SK-N-SH (cell line): Measurements from ENCODE around the gene ELMO3. TPM values are rescaled to one million over a fixed set of nuclear protein-coding genes. Genes with fewer than 3 reads are reported as not detected.

Source experiments
- CTCF ChIA-PET: fragments of 300-600, 350-600 bp; formaldehyde crosslinking; extraction: SDS; loops from one replicate; lab custom pipeline; 2021; lab: Yijun Ruan, JAX
- POLR2A ChIA-PET: fragments of 350-600 bp; sonication (Branson Sonifier 250); formaldehyde crosslinking; extraction: SDS; loops from one replicate; lab custom pipeline; 2020; ENCODE audit warnings: antibody characterized with exemption, inconsistent platforms; lab: Yijun Ruan, JAX
- DNase-seq: peaks from one replicate; pipeline ENCODE4 v3.0.0; 2012
- H2AFZ ChIP-seq: fragments of 200-600 bp; sonication (generic); 2 replicates; pipeline ENCODE4 v1.8.1; 2016; ENCODE audit warnings: antibody characterized with exemption, mild to moderate bottlenecking, low read depth
- H3F3A ChIP-seq: fragments of 200-600 bp; sonication (generic); replicated peaks from 2 replicates; pipeline ENCODE3; 2016; ENCODE audit warnings: antibody characterized with exemption, mild to moderate bottlenecking; ENCODE audit not compliant: insufficient read depth
- H3K27ac ChIP-seq, 2 experiments: fragments of 200-500 bp in 1 of 2; fragments of 200-600 bp in 1 of 2; sonication (Bioruptor generic) in 1 of 2; sonication (generic), shearing (Covaris generic) in 1 of 2; 2 replicates each; pipeline versions ENCODE4 v1.5.1 to v1.6.1; 2014 to 2016; ENCODE audit warnings: low read depth in 2 of 2, inconsistent platforms in 1 of 2, low read length in 1 of 2, mild to moderate bottlenecking in 1 of 2, mixed read lengths in 1 of 2
- H3K27me3 ChIP-seq: fragments of 200-600 bp; sonication (generic), shearing (Covaris generic); 2 replicates; pipeline ENCODE4 v1.6.1; 2016; ENCODE audit warnings: mixed run types; ENCODE audit not compliant: insufficient read depth
- H3K36me3 ChIP-seq, 2 experiments: fragments of 200-500 bp in 1 of 2; fragments of 200-600 bp in 1 of 2; sonication (Bioruptor generic) in 1 of 2; sonication (generic) in 1 of 2; replicated peaks in 1 of 2; 2 replicates each; pipeline versions ENCODE3 to v1.5.1; 2014 to 2016; ENCODE audit warnings: low read length in 1 of 2, mild to moderate bottlenecking in 1 of 2; ENCODE audit not compliant: insufficient read depth in 2 of 2, control insufficient read depth in 1 of 2
- H3K4me1 ChIP-seq, 2 experiments: fragments of 200-500 bp in 1 of 2; fragments of 200-600 bp in 1 of 2; sonication (Bioruptor generic) in 1 of 2; sonication (generic), shearing (Covaris generic) in 1 of 2; 2 replicates each; pipeline versions ENCODE4 v1.5.1 to v1.6.1; 2014 to 2016; ENCODE audit warnings: low read depth in 1 of 2, low read length in 1 of 2, mixed run types in 1 of 2; ENCODE audit not compliant: insufficient read depth in 2 of 2, control insufficient read depth in 1 of 2
- H3K4me2 ChIP-seq: fragments of 200-600 bp; sonication (generic), shearing (Covaris generic); 2 replicates; pipeline ENCODE4 v1.6.1; 2017; ENCODE audit warnings: mixed run types
- H3K4me3 ChIP-seq, 2 experiments: fragments of 200-500 bp in 1 of 2; fragments of 200-600 bp in 1 of 2; sonication (Bioruptor generic) in 1 of 2; sonication (generic), shearing (Covaris generic) in 1 of 2; 2 replicates each; pipeline versions ENCODE4 v1.5.1 to v1.8.1; 2014 to 2016; ENCODE audit warnings: low read depth in 2 of 2, inconsistent platforms in 1 of 2, low read length in 1 of 2, mild to moderate bottlenecking in 1 of 2, mixed read lengths in 1 of 2, moderate library complexity in 1 of 2
- H3K79me2 ChIP-seq: fragments of 200-600 bp; sonication (generic); 2 replicates; pipeline ENCODE4 v1.8.1; 2017; ENCODE audit warnings: mild to moderate bottlenecking; ENCODE audit not compliant: insufficient read depth
- H3K9ac ChIP-seq: fragments of 200-600 bp; sonication (generic); 2 replicates; pipeline ENCODE4 v1.6.1; 2017; ENCODE audit warnings: mixed run types
- H3K9me2 ChIP-seq: fragments of 200-600 bp; sonication (generic); 2 replicates; pipeline ENCODE4 v1.6.1; 2017; ENCODE audit warnings: mixed run types
- H3K9me3 ChIP-seq: fragments of 200-600 bp; sonication (generic); 2 replicates; pipeline ENCODE4 v1.6.1; 2017; ENCODE audit warnings: mixed run types, mild to moderate bottlenecking, moderate library complexity
- H4K20me1 ChIP-seq: fragments of 200-600 bp; sonication (generic); 2 replicates; pipeline ENCODE4 v1.6.1; 2017; ENCODE audit warnings: mild to moderate bottlenecking, mixed run types; ENCODE audit not compliant: insufficient read depth
- ELF1 ChIP-seq: IDR thresholded peaks from 2 replicates; pipeline ENCODE4 v1.4.0; 2012
- EZH2phosphoT487 ChIP-seq: fragments of 200-600 bp; sonication (generic); IDR thresholded peaks from 2 replicates; pipeline ENCODE4 v1.6.1; 2017; ENCODE audit warnings: low read depth, mixed run types, mild to moderate bottlenecking, antibody characterized with exemption, moderate library complexity, borderline replicate concordance
- FOXJ3 ChIP-seq: sonication (generic); formaldehyde crosslinking; IDR thresholded peaks from 2 replicates; pipeline ENCODE4 v1.5.1; 2020; ENCODE audit warnings: mild to moderate bottlenecking, missing genetic modification reagents
- GABPA ChIP-seq: IDR thresholded peaks from 2 replicates; pipeline ENCODE4 v1.4.0; 2012; ENCODE audit warnings: low read depth, mild to moderate bottlenecking
- JUND ChIP-seq: IDR thresholded peaks from 2 replicates; pipeline ENCODE4 v1.4.0; 2012
- NRF1 ChIP-seq: IDR thresholded peaks from 2 replicates; pipeline ENCODE4 v1.6.1; 2012; ENCODE audit warnings: low read depth, mild to moderate bottlenecking, low read length
- POLR2AphosphoS5 ChIP-seq: IDR thresholded peaks from 2 replicates; pipeline ENCODE4 v1.6.1; 2012; ENCODE audit warnings: low read depth, low read length
- RAD21 ChIP-seq: IDR thresholded peaks from 2 replicates; pipeline ENCODE4 v1.6.1; 2012; ENCODE audit warnings: mild to moderate bottlenecking, low read length
- TEAD4 ChIP-seq: IDR thresholded peaks from 2 replicates; pipeline ENCODE4 v1.4.0; 2012; ENCODE audit warnings: mild to moderate bottlenecking, borderline replicate concordance; ENCODE audit not compliant: insufficient read depth
- YY1 ChIP-seq: IDR thresholded peaks from 2 replicates; pipeline ENCODE4 v1.4.0; 2012; ENCODE audit warnings: low read depth, mild to moderate bottlenecking
- WGBS: methylation state at CpG from one replicate; pipeline ENCODE4 v1.1.6; 2017; ENCODE audit warnings: low lambda C conversion rate; 5-methylcytosine and 5-hydroxymethylcytosine counted together
- polyA plus RNA-seq, 3 experiments: library from polyadenylated mRNA; depleted of rRNA; stranded (reverse); fragments of >200 nt; gene quantifications; 2 replicates each; pipeline ENCODE4 v1.2.3, GENCODE V29; 2012
- TF ChIP-seq, protein P1 (sequence below): IDR thresholded peaks from 2 replicates; pipeline ENCODE4 v1.4.0; 2012; ENCODE audit warnings: low read depth
- TF ChIP-seq, protein P2 (sequence below): IDR thresholded peaks from 2 replicates; pipeline ENCODE4; 2012
- TF ChIP-seq, protein P3 (sequence below): IDR thresholded peaks from 2 replicates; pipeline ENCODE4 v1.4.0; 2012; ENCODE audit warnings: low read depth, borderline replicate concordance
- TF ChIP-seq, protein P4 (sequence below): fragments of 200-600 bp; sonication (generic); IDR thresholded peaks from 2 replicates; pipeline ENCODE4 v1.6.1; 2017; ENCODE audit warnings: antibody characterized with exemption, mild to moderate bottlenecking, moderate library complexity
- TF ChIP-seq, protein P5 (sequence below): IDR thresholded peaks from 2 replicates; pipeline ENCODE4 v1.4.0; 2012; ENCODE audit warnings: low read depth, borderline replicate concordance
- TF ChIP-seq, protein P6 (sequence below): IDR thresholded peaks from 2 replicates; pipeline ENCODE4 v1.6.1; 2012; ENCODE audit warnings: mild to moderate bottlenecking, low read depth, low read length, moderate library complexity

The ELMO3 gene
- polyA plus RNA-seq, 1 of the 3 experiments (the other 2 are of a cell fraction): 2.3 TPM

DNA sequence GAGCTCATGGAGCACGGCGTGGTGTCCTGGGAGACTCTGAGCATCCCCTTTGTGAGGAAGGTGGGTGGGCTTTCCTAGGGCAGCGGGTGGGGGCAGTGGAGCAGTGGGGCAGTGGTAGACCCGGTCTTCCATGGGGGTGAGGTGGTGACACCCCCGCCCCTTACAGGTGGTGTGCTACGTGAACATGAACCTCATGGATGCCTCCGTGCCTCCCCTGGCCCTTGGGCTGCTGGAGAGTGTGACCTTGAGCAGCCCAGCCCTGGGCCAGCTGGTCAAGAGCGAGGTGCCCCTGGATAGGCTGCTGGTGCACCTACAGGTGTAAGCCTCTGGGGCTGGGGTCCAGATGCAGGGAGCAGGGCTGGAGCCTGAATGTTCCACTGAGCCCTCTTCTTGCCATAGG, 1.6 kb downstream of the ELMO3 start (continued):
- TF ChIP-seq, protein P1, sequence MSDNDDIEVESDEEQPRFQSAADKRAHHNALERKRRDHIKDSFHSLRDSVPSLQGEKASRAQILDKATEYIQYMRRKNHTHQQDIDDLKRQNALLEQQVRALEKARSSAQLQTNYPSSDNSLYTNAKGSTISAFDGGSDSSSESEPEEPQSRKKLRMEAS: no peak
- TF ChIP-seq POLR2AphosphoS5 (no peak), JUND (no peak), NRF1 (no peak), GABPA (no peak), ELF1 (no peak), FOXJ3 (CRISPR knock-in tag) (no peak), EZH2phosphoT487 (no peak), YY1 (no peak), TEAD4 (no peak)
- TF ChIP-seq, protein P2, sequence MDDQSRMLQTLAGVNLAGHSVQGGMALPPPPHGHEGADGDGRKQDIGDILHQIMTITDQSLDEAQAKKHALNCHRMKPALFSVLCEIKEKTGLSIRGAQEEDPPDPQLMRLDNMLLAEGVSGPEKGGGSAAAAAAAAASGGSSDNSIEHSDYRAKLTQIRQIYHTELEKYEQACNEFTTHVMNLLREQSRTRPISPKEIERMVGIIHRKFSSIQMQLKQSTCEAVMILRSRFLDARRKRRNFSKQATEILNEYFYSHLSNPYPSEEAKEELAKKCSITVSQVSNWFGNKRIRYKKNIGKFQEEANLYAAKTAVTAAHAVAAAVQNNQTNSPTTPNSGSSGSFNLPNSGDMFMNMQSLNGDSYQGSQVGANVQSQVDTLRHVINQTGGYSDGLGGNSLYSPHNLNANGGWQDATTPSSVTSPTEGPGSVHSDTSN: no peak

DNA sequence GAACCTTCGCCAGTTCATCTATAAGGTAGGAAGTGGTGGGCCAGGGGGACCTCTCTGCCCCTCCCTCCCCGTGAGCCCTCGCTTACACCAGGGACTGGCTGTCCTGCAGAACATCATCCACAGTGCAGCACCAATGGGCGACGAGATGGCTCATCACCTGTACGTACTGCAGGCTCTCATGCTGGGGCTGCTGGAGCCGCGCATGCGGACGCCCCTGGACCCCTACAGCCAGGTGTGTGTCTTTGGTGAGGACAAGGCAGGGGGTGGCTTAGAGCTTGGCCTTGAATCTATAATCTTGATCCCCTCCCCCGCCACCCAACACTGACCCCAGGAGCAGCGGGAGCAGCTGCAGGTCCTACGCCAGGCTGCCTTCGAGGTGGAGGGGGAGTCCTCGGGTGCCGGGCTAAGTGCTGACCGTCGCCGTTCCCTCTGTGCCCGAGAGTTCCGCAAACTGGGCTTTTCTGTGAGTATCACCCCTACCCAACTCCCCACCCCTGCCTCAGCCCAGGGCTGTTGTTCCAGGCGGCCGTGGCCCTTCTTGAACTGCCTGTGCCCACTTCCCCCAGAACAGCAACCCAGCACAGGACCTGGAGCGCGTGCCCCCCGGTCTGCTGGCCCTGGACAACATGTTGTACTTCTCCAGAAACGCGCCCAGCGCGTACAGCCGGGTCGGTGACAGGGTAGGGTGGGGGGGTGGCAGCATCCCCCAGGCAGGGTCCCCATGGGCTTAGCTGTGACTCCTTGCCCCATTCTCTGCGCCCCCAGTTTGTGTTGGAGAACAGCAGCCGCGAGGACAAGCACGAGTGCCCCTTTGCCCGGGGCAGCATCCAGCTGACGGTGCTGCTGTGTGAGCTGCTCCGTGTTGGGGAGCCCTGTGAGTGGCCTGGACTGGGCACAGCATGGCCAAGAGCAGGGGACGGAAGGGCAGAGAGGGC, 2.7 kb downstream of the ELMO3 start:
- CTCF ChIA-PET: interaction anchor here (1.2 kb wide), 1 partner anchor 46 kb away, joined by 3 read pairs; no protein-coding TSS in a partner anchor
- Histone ChIP-seq H4K20me1 (no peaks in the 10 kb centered on the region), H3K9ac (no peak overlapping the region), H3K4me1 (no peaks in the 10 kb centered on the region; a peak in 1 of 4 replicates), H3F3A (peaks cover 16% of the 10 kb centered on the region), H3K9me3 (no peaks in the 10 kb centered on the region), H3K36me3 (peaks cover 13 to 62% of the 10 kb centered on the region in 2 experiments), H3K9me2 (no peaks in the 10 kb centered on the region), H2AFZ (no peak overlapping the region), H3K27me3 (no peaks in the 10 kb centered on the region), H3K27ac (no peak overlapping the region), H3K79me2 (0 out of 2 replicates have a peak, but pooled peaks cover under 1% of the 10 kb centered on the region), H3K4me2 (no peak overlapping the region), H3K4me3 (no peak overlapping the region)
- 97% methylated on average over 35 of the region's 40 CpGs for WGBS
- no peak for DNase-seq
- POLR2A ChIA-PET: interaction anchor here (0.7 to 1.0 kb wide), 4 partner anchors 9 to 17 kb away, joined by 3 to 5 read pairs (median 4); no protein-coding TSS in a partner anchor
- TF ChIP-seq, protein P3, sequence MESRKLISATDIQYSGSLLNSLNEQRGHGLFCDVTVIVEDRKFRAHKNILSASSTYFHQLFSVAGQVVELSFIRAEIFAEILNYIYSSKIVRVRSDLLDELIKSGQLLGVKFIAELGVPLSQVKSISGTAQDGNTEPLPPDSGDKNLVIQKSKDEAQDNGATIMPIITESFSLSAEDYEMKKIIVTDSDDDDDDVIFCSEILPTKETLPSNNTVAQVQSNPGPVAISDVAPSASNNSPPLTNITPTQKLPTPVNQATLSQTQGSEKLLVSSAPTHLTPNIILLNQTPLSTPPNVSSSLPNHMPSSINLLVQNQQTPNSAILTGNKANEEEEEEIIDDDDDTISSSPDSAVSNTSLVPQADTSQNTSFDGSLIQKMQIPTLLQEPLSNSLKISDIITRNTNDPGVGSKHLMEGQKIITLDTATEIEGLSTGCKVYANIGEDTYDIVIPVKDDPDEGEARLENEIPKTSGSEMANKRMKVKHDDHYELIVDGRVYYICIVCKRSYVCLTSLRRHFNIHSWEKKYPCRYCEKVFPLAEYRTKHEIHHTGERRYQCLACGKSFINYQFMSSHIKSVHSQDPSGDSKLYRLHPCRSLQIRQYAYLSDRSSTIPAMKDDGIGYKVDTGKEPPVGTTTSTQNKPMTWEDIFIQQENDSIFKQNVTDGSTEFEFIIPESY: no peak
- TF ChIP-seq EZH2phosphoT487: no peak
- TF ChIP-seq, protein P4, sequence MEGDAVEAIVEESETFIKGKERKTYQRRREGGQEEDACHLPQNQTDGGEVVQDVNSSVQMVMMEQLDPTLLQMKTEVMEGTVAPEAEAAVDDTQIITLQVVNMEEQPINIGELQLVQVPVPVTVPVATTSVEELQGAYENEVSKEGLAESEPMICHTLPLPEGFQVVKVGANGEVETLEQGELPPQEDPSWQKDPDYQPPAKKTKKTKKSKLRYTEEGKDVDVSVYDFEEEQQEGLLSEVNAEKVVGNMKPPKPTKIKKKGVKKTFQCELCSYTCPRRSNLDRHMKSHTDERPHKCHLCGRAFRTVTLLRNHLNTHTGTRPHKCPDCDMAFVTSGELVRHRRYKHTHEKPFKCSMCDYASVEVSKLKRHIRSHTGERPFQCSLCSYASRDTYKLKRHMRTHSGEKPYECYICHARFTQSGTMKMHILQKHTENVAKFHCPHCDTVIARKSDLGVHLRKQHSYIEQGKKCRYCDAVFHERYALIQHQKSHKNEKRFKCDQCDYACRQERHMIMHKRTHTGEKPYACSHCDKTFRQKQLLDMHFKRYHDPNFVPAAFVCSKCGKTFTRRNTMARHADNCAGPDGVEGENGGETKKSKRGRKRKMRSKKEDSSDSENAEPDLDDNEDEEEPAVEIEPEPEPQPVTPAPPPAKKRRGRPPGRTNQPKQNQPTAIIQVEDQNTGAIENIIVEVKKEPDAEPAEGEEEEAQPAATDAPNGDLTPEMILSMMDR: no peak
- no peak for TF ChIP-seq RAD21
- TF ChIP-seq, protein P5, sequence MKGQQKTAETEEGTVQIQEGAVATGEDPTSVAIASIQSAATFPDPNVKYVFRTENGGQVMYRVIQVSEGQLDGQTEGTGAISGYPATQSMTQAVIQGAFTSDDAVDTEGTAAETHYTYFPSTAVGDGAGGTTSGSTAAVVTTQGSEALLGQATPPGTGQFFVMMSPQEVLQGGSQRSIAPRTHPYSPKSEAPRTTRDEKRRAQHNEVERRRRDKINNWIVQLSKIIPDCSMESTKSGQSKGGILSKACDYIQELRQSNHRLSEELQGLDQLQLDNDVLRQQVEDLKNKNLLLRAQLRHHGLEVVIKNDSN: no peak
- no peak for TF ChIP-seq GABPA
- TF ChIP-seq, protein P6, sequence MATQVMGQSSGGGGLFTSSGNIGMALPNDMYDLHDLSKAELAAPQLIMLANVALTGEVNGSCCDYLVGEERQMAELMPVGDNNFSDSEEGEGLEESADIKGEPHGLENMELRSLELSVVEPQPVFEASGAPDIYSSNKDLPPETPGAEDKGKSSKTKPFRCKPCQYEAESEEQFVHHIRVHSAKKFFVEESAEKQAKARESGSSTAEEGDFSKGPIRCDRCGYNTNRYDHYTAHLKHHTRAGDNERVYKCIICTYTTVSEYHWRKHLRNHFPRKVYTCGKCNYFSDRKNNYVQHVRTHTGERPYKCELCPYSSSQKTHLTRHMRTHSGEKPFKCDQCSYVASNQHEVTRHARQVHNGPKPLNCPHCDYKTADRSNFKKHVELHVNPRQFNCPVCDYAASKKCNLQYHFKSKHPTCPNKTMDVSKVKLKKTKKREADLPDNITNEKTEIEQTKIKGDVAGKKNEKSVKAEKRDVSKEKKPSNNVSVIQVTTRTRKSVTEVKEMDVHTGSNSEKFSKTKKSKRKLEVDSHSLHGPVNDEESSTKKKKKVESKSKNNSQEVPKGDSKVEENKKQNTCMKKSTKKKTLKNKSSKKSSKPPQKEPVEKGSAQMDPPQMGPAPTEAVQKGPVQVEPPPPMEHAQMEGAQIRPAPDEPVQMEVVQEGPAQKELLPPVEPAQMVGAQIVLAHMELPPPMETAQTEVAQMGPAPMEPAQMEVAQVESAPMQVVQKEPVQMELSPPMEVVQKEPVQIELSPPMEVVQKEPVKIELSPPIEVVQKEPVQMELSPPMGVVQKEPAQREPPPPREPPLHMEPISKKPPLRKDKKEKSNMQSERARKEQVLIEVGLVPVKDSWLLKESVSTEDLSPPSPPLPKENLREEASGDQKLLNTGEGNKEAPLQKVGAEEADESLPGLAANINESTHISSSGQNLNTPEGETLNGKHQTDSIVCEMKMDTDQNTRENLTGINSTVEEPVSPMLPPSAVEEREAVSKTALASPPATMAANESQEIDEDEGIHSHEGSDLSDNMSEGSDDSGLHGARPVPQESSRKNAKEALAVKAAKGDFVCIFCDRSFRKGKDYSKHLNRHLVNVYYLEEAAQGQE: no peak
- no peak for TF ChIP-seq TEAD4
- TF ChIP-seq YY1: no peak
- no peak for TF ChIP-seq JUND
